Gastroesophageal sphincter (tissue), 3 donors: ENCODE data around the gene ST8SIA5.

Experiments
- CTCF ChIP-seq, 4 experiments: fragments of 200-600 bp in 2 of 4; fragments of 450-650 bp in 2 of 4; sonication (generic) in 1 of 4; IDR thresholded peaks; one replicate each; pipeline ENCODE4 v1.5.1; 2017 to 2019; ENCODE audit warnings: antibody characterized with exemption in 4 of 4, mild to moderate bottlenecking in 2 of 4, moderate library complexity in 2 of 4
- POLR2A ChIP-seq, 2 donors: fragments of 450-650 bp; IDR thresholded peaks; one replicate each; pipeline ENCODE4 v1.6.1; 2017; ENCODE audit warnings: antibody characterized with exemption in 2 of 2, mild to moderate bottlenecking in 2 of 2, moderate library complexity in 1 of 2

- TF ChIP-seq CTCF (IDR thresholded peaks at IDR 0.05) (no peak), POLR2A (IDR thresholded peaks at IDR 0.05) (no peak)
Measured at GRCh38 chr18:46732801-46733200, 24.1 kb downstream of the ST8SIA5 start.
